GM12878 (cell line): ENCODE data around the gene GARIN5B. TPM values are rescaled to one million over a fixed set of nuclear protein-coding genes. Genes with fewer than 3 reads are reported as not detected.

Experiments used
- ATAC-seq: fragments of 200-7000 bp; cut with Tn5 transposase; 3 replicates; pipeline ENCODE4 v1.9.1; 2020; ENCODE audit warnings: mild to moderate bottlenecking, moderate library complexity
- BruUV-seq: library from RNA; stranded (reverse); fragments of 400-500 nt; replicated peaks from 2 replicates; lab custom pipeline; 2021; lab: Mats Ljungman, UMichigan
- CTCF ChIA-PET: fragments of 300-600 bp; sonication (Branson Sonifier 250); formaldehyde crosslinking; extraction: SDS; loops from one replicate; lab custom pipeline; 2021; ENCODE audit warnings: inconsistent platforms; lab: Yijun Ruan, JAX
- POLR2A ChIA-PET: fragments of 350-600 bp; formaldehyde crosslinking; extraction: SDS; loops from one replicate; lab custom pipeline; 2021; ENCODE audit warnings: inconsistent platforms; lab: Charles Lee
- RAD21 ChIA-PET: fragments of 300-600 bp; sonication (Branson Sonifier 250); formaldehyde crosslinking; loops from one replicate; lab custom pipeline; 2023; ENCODE audit warnings: antibody characterized with exemption; ENCODE audit not compliant: unreplicated experiment; lab: Charles Lee
- SMC1A ChIA-PET: fragments of 300-600 bp; sonication (Branson Sonifier 250); formaldehyde crosslinking; loops from one replicate; lab custom pipeline; 2023; ENCODE audit not compliant: unreplicated experiment, uncharacterized antibody; lab: Charles Lee
- DNase-seq: peaks from one replicate; pipeline ENCODE4 v3.0.0-alpha.2; 2011; ENCODE audit warnings: low read depth, low spot score
- FAIRE-seq: peaks from 3 replicates; lab custom pipeline; 2011; peaks lifted over from hg19 to GRCh38; lab: Jason Lieb, UNC
- H2AFZ ChIP-seq: 2 replicates; pipeline ENCODE4 v1.6.0; 2011; ENCODE audit warnings: low read depth, low read length, control low read depth; ENCODE audit not compliant: control insufficient read depth
- H3K27ac ChIP-seq: 2 replicates; pipeline ENCODE4 v1.5.1; 2011; ENCODE audit warnings: control low read depth; ENCODE audit not compliant: control insufficient read depth, insufficient read depth
- H3K27me3 ChIP-seq, 2 experiments: replicated peaks in 1 of 2; 2 replicates each; pipeline versions ENCODE4 v1.6.0 to v1.6.1; 2011; ENCODE audit warnings: low read length in 1 of 2; ENCODE audit not compliant: control insufficient read depth in 2 of 2, insufficient read depth in 2 of 2
- H3K36me3 ChIP-seq, 2 experiments: 2 replicates each; pipeline ENCODE4 v1.5.1; 2011; ENCODE audit warnings: low read length in 1 of 2; ENCODE audit not compliant: control insufficient read depth in 2 of 2, insufficient read depth in 2 of 2
- H3K4me1 ChIP-seq: 2 replicates; pipeline ENCODE4 v1.6.1; 2011; ENCODE audit warnings: mild to moderate bottlenecking, low read length, moderate library complexity, mixed read lengths; ENCODE audit not compliant: control insufficient read depth, insufficient read depth
- H3K4me2 ChIP-seq: 2 replicates; pipeline ENCODE4 v1.6.0; 2011; ENCODE audit warnings: control low read depth; ENCODE audit not compliant: control insufficient read depth, insufficient read depth
- H3K4me3 ChIP-seq: fragments of 200-600 bp; sonication (generic); 2 replicates; pipeline ENCODE4 v1.5.1; 2016
- H3K79me2 ChIP-seq: 2 replicates; pipeline ENCODE4 v1.6.0; 2011; ENCODE audit warnings: low read length; ENCODE audit not compliant: control insufficient read depth, insufficient read depth
- H3K9ac ChIP-seq: 2 replicates; pipeline ENCODE4 v1.8.0; 2011; ENCODE audit warnings: low read length, control low read depth, mixed read lengths; ENCODE audit not compliant: control insufficient read depth, insufficient read depth
- H3K9me3 ChIP-seq: replicated peaks from 3 replicates; pipeline ENCODE4 v1.5.1; 2011; ENCODE audit warnings: mild to moderate bottlenecking, low read length; ENCODE audit not compliant: control insufficient read depth, insufficient read depth
- H4K20me1 ChIP-seq: 2 replicates; pipeline ENCODE4 v1.6.0; 2011; ENCODE audit not compliant: control insufficient read depth, insufficient read depth
- CBX5 ChIP-seq: sonication (generic); IDR thresholded peaks from 2 replicates; pipeline ENCODE4 v1.6.1; 2016; ENCODE audit warnings: low read depth, moderate library complexity, mild to moderate bottlenecking, inconsistent platforms
- E4F1 ChIP-seq: fragments of 450-650 bp; IDR thresholded peaks from 2 replicates; pipeline ENCODE4 v1.6.1; 2018; ENCODE audit warnings: borderline replicate concordance, mild to moderate bottlenecking; ENCODE audit not compliant: partially characterized antibody
- MTA2 ChIP-seq: fragments of 450-650 bp; IDR thresholded peaks from 2 replicates; pipeline ENCODE4 v1.6.1; 2016; ENCODE audit warnings: low read depth, mild to moderate bottlenecking, moderate library complexity
- PAX5 ChIP-seq: IDR thresholded peaks from 2 replicates; pipeline ENCODE4 v1.6.1; 2011; ENCODE audit warnings: low read depth, low read length, borderline replicate concordance
- RFX5 ChIP-seq: IDR thresholded peaks from 2 replicates; pipeline ENCODE4 v1.6.1; 2011; ENCODE audit warnings: low read depth, low read length, improper control_type of control experiment
- YY1 ChIP-seq: IDR thresholded peaks from 2 replicates; pipeline ENCODE4 v1.6.1; 2011; ENCODE audit warnings: low read depth, mild to moderate bottlenecking, low read length
- ZBED1 ChIP-seq: IDR thresholded peaks from 2 replicates; pipeline ENCODE4 v1.6.1; 2016; ENCODE audit warnings: borderline replicate concordance
- ZNF274 ChIP-seq: IDR thresholded peaks from one replicate; pipeline ENCODE4 v1.8.0; 2011; ENCODE audit not compliant: insufficient read length, insufficient read depth
- WGBS: methylation state at CpG from one replicate; pipeline ENCODE4 v1.1.6; 2016; ENCODE audit warnings: low lambda C conversion rate; ENCODE audit not compliant: insufficient replicate concordance, insufficient coverage; ENCODE audit errors: missing lambda C conversion rate; 5-methylcytosine and 5-hydroxymethylcytosine counted together
- in situ Hi-C: fragments of 300-500 bp; cut with MboI; formaldehyde crosslinking; loops from 9 replicates; pipeline ENCODE4 v1.14.3; 2018; ENCODE audit warnings: mixed read lengths
- intact Hi-C: fragments of 100-400 bp; cut with micrococcal nuclease; formaldehyde crosslinking; loops from one replicate; pipeline ENCODE4 v1.14.2; 2022; ENCODE audit not compliant: unreplicated experiment
- polyA plus RNA-seq, 11 experiments: library from polyadenylated mRNA; depleted of rRNA in 4 of 11; unstranded in 6 of 11; stranded (reverse) in 5 of 11; fragments of >200 nt; fragmentation: Nextera tagmentation in 4 of 11; fragmentation: Illumina TruSeq in 1 of 11; extraction: Ambion mirVana in 4 of 11; extraction: Trizol in 1 of 11; gene quantifications; 1 replicate in 1 of 11; 2 replicates in 10 of 11; pipeline versions ENCODE4 v1.2.1 to v1.2.3, GENCODE V29; 2011 to 2016; ENCODE audit warnings: inconsistent platforms in 2 of 11, missing spikeins in 2 of 11, low read depth in 1 of 11
- total RNA-seq, 4 experiments: library from RNA; depleted of rRNA in 3 of 4; stranded (reverse); fragments of >200 nt in 3 of 4; fragmentation: Illumina TruSeq in 1 of 4; extraction: Trizol in 1 of 4; gene quantifications; 2 replicates each; pipeline versions ENCODE4 v1.2.1 to v1.2.3, GENCODE V29; 2013 to 2021
- TF ChIP-seq, protein P1 (sequence below): fragments of 450-650 bp; formaldehyde crosslinking; IDR thresholded peaks from 2 replicates; pipeline ENCODE4 v1.4.0; 2020; ENCODE audit warnings: mild to moderate bottlenecking, moderate library complexity

The GARIN5B gene
- total and polyA plus RNA-seq, 10 of the 15 experiments (the other 5 are each of a cell fraction or from before 2014, with no cell fraction given): not detected

DNA sequence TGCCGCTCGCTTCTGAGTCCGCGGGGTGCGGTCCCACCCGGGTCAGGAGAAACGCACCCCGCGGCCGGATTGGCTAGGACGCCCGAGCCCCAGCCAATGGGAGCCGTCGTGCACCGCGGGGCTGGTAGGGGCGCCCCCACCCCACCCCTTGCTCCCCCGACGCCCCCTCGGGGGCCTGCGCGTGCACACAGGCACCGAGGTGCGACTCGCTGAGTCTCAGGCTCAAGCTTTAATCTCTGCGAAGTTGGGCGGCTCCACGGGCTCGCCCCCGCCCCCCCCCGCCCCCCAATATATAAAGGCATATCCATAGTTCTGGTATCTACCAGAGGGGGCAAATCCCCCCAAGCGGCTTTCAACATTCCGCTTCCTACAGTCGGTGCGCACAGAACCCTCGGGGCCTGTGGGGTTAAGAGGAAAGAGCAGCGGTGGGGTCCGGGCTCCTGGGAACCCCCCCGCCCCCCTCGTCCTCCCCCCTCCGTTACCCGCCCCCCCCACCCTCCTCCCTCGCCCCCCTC, 8.3 kb downstream of the GARIN5B start, which contains the start of gene COX6B2:
Gene COX6B2 (minus strand): TSS at position 22 of the 515 bp plus-strand sequence. CDS start 198 bp downstream, outside the sequence.
- Histone ChIP-seq H2AFZ (peak within 1 kb of the TSS; percentile 29; the same call in 1 of the 2 replicates), H3K4me2 (peak within 1 kb of the TSS; percentile 68; the same call in 1 of the 2 replicates), H4K20me1 (no peaks in the 10 kb centered on the region; the same call in 1 of the 2 replicates), H3K4me1 (no peaks in the 10 kb centered on the region; the same call in 1 of the 2 replicates), H3K4me3 (no peak within 1 kb of the TSS), H3K9ac (no peak within 1 kb of the TSS), H3K79me2 (no peaks in the 10 kb centered on the region), H3K27me3 (peaks cover 4 to 13% of the 10 kb centered on the region in 2 experiments; a peak in 3 of 4 replicates), H3K27ac (no peak within 1 kb of the TSS), H3K9me3 (no peaks in the 10 kb centered on the region), H3K36me3 (no peaks in the 10 kb centered on the region)
- TF ChIP-seq MTA2: no peak
- no peak for FAIRE-seq
- DNase-seq: no peak
- WGBS: 14% methylated on average over 22 of the region's 43 CpGs
- RAD21 ChIA-PET: no interaction called here
- in situ Hi-C loops: no loop called here
- CTCF ChIA-PET: no interaction called here
- SMC1A ChIA-PET: no interaction called here
- intact Hi-C loops: no loop called here
- POLR2A ChIA-PET: no interaction called here
- no peak for ATAC-seq
- BruUV-seq: no TSS peak

DNA sequence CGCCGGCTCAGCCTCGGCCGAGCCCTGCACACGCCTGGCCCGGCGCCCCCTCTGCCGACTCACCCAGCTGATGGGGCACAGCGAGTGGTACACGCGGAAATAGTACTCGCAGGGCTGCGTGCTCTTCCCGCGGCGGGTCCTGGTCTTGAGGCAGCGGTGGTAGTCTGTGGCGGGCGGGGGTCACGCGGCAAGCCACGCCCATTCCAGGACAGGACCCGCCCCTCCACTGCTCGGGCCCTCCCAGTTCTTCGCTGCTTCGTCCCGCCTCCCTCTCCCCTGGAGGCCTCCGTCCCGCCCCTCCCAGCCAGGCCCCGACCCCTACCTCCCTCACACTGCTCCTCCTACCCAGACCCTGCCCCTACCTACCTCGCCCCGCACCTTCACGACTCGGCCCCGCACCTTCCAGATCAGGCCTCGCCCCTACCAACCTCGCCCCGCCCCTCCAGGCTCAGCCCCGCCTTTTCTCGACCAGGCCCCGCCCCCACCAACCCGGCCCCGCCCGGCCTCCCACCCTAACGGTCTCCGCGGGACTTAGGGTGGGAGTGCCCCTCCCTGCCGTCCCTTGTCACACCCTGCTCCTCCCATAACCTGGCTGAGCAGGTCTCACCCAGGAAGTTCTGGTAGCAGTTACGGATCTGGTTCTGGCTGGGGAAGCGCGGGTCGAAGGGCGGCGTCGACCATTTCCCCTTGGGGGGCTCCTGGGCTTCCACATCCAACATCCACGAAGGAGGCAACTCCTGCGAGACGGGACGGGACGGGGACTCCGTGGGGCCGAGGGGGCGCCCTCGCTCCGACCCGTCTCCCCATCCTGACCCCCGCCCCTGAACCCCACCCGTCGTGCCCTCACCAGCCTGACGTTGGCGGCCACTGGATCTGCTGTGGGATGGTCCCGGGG, 9.0 kb downstream of the GARIN5B start:
- ATAC-seq: peak; percentile 91
- ChIA-PET POLR2A (no interaction called here), RAD21 (no interaction called here), SMC1A (no interaction called here), CTCF (no interaction called here)
- DNase-seq: no peak
- Histone ChIP-seq H3K79me2 (no peaks in the 10 kb centered on the region), H4K20me1 (no peaks in the 10 kb centered on the region; the same call in 1 of the 2 replicates), H3K9ac (no peak overlapping the region), H3K9me3 (no peaks in the 10 kb centered on the region), H3K4me2 (peak overlapping the region; percentile 68; the same call in 1 of the 2 replicates), H3K4me1 (no peaks in the 10 kb centered on the region; the same call in 1 of the 2 replicates), H3K27me3 (peaks cover 4 to 13% of the 10 kb centered on the region in 2 experiments; a peak in 3 of 4 replicates), H2AFZ (peak overlapping the region; percentile 29; the same call in 1 of the 2 replicates), H3K4me3 (no peak overlapping the region), H3K36me3 (no peaks in the 10 kb centered on the region), H3K27ac (no peak overlapping the region)
- WGBS: 7% methylated on average over 53 of the region's 72 CpGs
- in situ Hi-C loops: no loop called here
- BruUV-seq: no TSS peak
- FAIRE-seq: no peak
- intact Hi-C loops: no loop called here
- no peak for TF ChIP-seq ZBED1
- TF ChIP-seq, protein P1, sequence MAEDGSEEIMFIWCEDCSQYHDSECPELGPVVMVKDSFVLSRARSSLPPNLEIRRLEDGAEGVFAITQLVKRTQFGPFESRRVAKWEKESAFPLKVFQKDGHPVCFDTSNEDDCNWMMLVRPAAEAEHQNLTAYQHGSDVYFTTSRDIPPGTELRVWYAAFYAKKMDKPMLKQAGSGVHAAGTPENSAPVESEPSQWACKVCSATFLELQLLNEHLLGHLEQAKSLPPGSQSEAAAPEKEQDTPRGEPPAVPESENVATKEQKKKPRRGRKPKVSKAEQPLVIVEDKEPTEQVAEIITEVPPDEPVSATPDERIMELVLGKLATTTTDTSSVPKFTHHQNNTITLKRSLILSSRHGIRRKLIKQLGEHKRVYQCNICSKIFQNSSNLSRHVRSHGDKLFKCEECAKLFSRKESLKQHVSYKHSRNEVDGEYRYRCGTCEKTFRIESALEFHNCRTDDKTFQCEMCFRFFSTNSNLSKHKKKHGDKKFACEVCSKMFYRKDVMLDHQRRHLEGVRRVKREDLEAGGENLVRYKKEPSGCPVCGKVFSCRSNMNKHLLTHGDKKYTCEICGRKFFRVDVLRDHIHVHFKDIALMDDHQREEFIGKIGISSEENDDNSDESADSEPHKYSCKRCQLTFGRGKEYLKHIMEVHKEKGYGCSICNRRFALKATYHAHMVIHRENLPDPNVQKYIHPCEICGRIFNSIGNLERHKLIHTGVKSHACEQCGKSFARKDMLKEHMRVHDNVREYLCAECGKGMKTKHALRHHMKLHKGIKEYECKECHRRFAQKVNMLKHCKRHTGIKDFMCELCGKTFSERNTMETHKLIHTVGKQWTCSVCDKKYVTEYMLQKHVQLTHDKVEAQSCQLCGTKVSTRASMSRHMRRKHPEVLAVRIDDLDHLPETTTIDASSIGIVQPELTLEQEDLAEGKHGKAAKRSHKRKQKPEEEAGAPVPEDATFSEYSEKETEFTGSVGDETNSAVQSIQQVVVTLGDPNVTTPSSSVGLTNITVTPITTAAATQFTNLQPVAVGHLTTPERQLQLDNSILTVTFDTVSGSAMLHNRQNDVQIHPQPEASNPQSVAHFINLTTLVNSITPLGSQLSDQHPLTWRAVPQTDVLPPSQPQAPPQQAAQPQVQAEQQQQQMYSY: no peak
- no peak for TF ChIP-seq PAX5
- TF ChIP-seq CBX5: no peak
- TF ChIP-seq E4F1: no peak
- TF ChIP-seq ZNF274: no peak
- TF ChIP-seq YY1: no peak
- no peak for TF ChIP-seq RFX5
